Gastroesophageal sphincter (tissue), 3 donors: ENCODE data around the gene TXNRD1.

Experiments
- CTCF ChIP-seq, 4 experiments: fragments of 200-600 bp in 2 of 4; fragments of 450-650 bp in 2 of 4; sonication (generic) in 1 of 4; IDR thresholded peaks; one replicate each; pipeline ENCODE4 v1.5.1; 2017 to 2019; ENCODE audit warnings: antibody characterized with exemption in 4 of 4, mild to moderate bottlenecking in 2 of 4, moderate library complexity in 2 of 4
- POLR2A ChIP-seq, 2 donors: fragments of 450-650 bp; IDR thresholded peaks; one replicate each; pipeline ENCODE4 v1.6.1; 2017; ENCODE audit warnings: antibody characterized with exemption in 2 of 2, mild to moderate bottlenecking in 2 of 2, moderate library complexity in 1 of 2

GRCh38 chr12:104204690-104205480, 10.7 kb upstream of the TXNRD1 start:
- no peak for TF ChIP-seq CTCF (IDR thresholded peaks at IDR 0.05)
- no peak for TF ChIP-seq POLR2A (IDR thresholded peaks at IDR 0.05)
